GM19452 (cell line): Measurements from ENCODE around the gene PPP1R13B.
"Not testable (repeated sequence)": the region's sequence is repeated elsewhere in the genome, so short reads cannot be mapped to it uniquely, and the experiment has no call there.

Experiments
- ATAC-seq: cut with Tn5 transposase; IDR thresholded peaks from one replicate; pipeline ENCODE4 v1.9.1; 2021; ENCODE audit not compliant: unreplicated experiment

PPP1R13B gene

DNA sequence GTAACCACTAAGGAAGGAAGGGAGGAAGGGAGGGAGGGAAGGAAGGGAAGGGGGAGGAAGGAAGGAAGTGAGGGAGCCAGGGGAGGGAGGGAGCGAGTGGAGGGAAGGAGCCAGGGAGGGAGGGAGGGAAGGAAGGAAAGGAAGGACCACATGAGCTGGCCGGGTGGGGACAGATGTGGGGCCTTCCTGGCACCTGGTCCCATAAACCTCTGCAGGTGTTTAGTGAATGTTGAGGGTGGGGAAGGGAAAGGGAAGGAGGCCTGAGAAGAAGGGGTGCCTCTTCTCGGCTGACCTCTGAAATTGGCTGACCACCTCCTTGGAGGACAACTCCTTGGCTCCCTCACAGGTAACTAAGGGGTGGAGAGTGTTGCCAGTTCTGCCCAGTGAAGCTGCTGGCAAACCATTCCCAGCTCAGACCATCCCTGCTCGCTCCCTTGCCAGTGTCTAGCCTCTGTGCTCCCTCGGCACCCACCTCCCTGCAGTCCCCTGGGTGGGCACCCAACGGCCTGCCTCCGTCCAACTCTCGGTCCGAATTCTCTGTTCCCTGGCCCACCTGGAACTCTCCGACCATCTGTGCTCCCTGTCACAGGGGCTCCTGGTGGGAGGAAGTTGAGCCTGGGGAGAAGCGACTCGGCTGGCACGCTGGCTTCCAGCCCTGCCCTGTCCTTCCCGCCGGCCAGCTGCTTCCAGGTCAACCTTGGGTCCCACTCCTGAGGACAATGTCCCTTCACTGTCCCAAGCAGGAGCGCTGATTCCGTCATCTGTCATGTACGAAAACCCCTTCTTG is 12.2 kb upstream of the PPP1R13B start:
- no peak for ATAC-seq

- ATAC-seq = no peak
Measured at GRCh38 chr14:103858063-103858781, 10.8 kb upstream of the PPP1R13B start.

GRCh38 chr14:103857256-103857655 is 9.9 kb upstream of the PPP1R13B start:
- no peak for ATAC-seq

GRCh38 chr14:103856607-103857006 is 9.2 kb upstream of the PPP1R13B start:
- no peak for ATAC-seq

DNA sequence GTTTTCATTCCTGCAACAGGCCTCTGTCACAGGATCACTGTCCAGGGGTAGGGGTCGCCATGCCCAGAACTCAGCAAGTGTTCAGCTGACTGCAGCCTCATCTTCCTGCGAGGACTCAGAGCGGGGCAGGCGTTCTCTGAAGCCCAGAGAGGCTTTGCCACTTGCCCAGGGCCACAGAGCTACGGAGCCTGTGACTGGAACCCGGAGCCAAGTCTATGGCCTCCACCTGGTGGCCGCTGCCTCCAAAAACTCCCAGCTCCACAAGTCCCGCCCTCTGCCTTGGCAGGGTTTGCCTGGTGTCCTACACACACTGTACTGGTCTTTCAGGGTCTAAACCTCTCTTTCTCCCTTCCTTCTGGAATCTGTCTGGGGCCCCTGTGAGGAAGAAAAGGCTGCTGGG is 8.7 kb upstream of the PPP1R13B start:
- no peak for ATAC-seq

- no peak for ATAC-seq
Measured at GRCh38 chr14:103855734-103856095, 8.3 kb upstream of the PPP1R13B start.

- ATAC-seq = no peak
Measured at GRCh38 chr14:103854822-103855733, 7.7 kb upstream of the PPP1R13B start.

DNA sequence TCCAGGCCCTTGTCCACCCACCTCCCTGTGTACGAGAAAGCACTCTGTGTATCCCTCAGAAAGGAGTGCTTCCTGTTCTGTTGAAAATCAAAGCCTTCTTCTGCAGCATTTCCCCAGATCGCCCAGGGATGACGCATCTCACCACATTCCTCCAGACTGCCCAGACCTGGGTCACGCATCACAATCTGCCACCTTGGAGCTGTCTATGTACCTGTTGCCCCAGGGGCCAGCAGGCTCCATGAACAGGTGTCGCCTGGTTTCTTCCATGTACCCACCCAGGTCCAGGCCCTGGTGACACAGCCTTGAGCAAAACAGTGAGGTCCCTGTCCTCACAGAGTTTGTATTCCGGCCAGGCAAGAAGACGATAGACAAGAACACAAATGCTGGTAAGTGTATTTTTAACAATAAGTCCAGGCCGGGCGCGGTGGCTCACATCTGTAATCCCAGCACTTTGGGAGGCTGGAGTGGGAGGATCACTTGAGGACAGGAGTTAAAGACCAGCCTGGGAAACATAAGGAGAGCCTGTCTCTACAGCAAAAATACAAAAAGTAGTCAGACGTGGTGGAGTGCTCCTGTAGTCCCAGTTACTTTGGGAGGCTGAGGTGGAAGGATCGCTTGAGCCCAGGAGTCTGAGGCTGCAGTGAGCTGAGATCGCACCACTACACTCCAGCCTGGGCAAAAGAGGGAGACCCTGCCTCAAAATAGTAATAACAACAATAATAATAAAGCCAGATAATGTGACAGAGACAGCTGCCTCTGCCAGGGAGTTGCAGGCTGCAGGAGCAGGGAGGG is 6.8 kb upstream of the PPP1R13B start:
- no peak for ATAC-seq

DNA sequence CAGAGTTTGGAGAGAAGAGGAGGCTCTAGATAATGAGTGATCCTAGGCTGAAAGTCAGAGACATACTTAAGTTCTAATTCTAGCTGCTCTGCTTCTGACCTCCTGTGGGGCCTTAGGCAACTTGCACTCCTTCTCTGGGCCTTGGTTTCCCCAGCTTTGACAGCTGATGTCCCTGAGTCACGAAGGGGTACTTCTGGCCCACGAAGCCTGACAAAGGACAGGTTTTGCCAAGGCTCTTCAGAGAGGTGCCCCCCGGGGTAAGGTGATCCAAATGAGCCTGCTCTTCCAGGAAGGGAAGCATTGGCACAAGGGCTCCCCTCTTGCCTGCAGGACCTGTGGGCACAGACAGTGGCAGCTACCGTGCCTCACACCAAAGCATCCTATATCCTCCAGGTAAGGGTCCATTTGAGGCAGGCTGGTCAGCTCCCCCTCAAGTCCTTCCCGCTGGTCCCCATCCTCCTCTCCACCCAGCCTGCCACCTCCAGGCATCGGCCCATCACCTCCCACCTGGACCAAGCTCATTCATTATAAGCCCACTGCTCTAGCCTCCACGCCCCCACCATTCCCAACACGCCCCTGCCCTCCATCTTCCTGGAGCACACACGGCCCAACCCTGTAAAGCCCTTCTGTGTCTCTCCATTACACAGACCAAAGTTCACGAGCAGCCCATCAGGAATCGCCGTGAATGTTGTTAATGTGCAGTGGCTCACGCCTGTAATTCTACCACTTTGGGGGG is 1.9 kb upstream of the PPP1R13B start:
- no peak for ATAC-seq

GRCh38 chr14:103848175-103849077 is 1.1 kb upstream of the PPP1R13B start:
- no peak for ATAC-seq

DNA sequence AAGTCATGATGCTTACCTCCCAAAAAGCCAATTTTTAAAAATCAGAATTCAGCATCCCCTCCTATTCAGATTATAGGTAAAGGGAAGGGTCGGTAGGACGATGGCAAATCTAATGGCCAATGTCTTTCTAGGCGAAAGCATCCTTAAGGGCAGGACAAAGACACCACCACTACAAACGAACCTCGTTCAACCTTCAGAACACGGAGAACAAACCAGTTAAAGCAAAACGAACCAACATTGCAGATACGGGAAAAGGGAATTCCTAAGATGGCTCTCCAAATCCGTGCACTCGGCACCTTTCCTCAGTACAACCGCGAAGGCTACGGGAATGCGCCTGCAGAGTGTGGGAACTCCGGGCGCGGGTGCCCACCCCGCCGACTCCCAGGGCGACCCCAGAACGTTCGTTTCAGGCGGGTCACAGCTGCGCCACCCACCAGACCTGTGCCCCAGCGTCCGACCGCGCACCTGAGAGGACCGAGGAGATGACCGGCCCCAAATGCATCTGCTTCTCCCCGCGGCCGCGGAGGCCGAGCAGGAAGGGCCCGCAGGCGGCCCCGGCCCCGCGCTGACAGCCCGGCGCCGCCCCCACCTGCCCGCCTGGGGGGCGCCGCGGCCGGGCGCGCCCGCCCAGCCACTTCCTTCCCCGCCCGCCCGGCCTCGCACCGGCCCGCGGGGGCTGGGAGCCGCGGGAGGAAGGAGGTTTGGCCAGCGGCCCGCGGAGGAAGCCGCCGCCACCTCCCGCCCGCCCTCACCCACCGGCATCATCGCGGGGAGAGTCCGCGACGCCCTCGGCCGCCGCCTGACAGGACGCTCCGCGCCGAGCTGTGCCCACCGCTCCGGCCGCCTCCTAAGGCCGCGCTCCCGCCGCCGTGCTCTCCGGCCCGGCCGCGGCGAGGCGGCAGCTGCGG is 578 bp downstream of the PPP1R13B start:
- ATAC-seq = peak; percentile 45

- ATAC-seq = no peak
Measured at GRCh38 chr14:103846097-103846496, 1.3 kb downstream of the PPP1R13B start.

- no peak for ATAC-seq
Measured at GRCh38 chr14:103845327-103845726, 2.0 kb downstream of the PPP1R13B start.

- not testable (repeated sequence) for ATAC-seq
Measured at GRCh38 chr14:103841265-103841664, 6.1 kb downstream of the PPP1R13B start.

DNA sequence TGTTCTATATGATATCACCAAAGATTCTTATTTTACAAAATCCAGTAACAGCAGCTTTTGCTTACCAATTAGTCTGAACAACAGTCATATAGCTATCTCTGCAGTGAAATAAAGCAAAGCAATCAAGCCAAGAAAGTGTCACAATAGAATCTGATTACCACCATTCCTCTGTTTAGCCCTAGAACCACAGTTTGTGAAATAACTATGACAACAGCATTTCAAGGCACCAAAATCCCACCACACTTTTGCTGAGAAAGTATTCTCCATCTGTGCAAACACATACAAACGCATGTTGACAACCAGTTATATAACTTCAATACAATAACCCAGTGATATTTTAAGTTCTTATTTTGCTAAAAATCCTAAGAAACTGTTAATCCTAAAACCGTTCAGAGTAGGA is 7.4 kb downstream of the PPP1R13B start:
- ATAC-seq = no peak

GRCh38 chr14:103839579-103839978 is 7.8 kb downstream of the PPP1R13B start:
- no peak for ATAC-seq

GRCh38 chr14:103838117-103838516 is 9.3 kb downstream of the PPP1R13B start:
- ATAC-seq = no peak
